Measurements from ENCODE around the gene CADPS.

The CADPS gene

DNA sequence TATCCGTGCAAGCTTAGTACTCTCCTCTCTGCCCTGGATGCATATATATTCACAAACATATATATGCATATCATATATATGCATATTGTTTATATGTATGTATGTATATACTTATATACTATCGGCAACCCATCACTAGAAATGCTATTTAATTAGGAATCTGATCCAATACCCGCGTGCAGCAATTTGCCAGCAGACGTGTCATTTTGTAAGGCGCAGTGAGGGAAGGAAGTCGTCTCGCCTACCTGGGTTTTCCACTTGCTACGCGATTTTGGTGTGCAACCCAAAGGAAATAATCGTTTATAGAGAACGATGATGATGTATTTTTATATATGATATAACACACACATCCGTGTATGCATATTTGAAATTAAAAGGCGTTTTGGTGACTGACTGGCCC, 496.3 kb downstream of the CADPS start:
- TF ChIP-seq, protein P1, sequence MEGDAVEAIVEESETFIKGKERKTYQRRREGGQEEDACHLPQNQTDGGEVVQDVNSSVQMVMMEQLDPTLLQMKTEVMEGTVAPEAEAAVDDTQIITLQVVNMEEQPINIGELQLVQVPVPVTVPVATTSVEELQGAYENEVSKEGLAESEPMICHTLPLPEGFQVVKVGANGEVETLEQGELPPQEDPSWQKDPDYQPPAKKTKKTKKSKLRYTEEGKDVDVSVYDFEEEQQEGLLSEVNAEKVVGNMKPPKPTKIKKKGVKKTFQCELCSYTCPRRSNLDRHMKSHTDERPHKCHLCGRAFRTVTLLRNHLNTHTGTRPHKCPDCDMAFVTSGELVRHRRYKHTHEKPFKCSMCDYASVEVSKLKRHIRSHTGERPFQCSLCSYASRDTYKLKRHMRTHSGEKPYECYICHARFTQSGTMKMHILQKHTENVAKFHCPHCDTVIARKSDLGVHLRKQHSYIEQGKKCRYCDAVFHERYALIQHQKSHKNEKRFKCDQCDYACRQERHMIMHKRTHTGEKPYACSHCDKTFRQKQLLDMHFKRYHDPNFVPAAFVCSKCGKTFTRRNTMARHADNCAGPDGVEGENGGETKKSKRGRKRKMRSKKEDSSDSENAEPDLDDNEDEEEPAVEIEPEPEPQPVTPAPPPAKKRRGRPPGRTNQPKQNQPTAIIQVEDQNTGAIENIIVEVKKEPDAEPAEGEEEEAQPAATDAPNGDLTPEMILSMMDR (IDR thresholded peaks at IDR 0.05): no peak

DNA sequence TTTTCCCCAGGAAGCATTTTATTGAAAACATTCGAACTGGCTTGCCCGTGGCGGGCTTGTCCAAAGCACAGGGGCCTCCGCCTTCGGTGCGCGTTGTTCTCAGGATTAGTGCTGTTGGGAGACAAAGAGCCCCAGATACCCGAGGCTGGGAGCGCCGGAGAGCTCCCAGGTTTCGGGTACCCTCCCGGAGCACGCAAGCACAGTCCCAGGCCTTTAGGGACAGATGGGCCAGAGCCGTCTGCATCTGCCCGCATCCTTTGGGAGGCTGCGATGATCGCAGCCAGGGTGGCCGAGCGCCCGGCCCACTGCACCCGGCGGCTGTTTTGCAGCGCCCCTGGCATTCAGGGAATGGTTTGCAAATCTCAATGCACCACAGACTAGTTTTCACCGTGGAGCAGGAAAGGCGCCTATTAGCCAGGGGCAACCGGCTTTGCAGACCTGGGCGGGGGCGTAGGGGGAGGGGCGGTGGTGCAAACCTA, 496.9 kb downstream of the CADPS start:
- TF ChIP-seq, protein P1 (IDR thresholded peaks at IDR 0.05): no peak

DNA sequence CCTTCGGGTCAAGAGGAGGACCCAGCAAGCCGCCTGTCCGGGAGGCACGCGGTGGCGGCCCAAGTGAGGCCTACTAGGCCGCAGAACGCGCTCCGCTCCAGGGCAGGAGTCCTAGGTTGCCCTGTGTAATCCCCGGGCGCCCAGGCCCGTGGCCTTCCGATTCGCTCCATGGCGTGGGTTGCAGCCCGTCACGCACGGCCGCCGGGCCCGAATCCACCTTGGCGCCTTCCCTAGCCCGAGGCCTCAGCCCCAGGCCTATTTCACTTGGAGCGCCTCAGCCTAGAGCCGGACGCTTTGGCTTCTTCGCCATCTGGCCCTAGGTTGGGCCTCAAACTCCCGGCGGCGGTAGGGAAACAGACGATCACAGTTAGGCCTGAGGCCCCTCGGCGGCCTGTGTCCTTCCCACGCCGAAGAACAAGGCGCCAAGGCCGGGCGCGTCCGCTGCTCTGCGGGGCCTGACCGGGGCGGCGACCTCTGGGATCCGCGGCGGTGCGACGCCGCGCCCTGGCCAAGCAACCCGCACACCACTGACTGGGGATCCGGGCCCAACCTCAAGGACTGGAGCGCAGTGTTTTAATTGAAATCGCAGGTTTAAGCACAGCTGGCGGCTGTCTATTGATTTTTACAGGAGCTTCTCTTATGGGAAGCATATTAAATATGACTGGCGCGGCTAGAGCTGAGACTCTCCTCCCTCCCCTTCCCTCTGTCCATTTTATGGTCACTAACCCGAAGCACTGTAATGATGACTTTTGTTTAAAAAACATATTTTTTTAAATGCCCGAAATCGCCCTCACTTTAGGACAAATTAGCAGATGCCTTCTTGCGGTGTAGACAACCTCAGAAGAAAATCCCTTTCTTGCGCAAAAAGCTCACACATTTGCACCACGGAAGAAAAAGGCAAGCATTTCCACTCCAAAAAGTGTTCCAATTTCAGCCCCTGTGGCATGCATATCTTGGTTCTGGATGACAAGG, 498.0 kb downstream of the CADPS start:
- TF ChIP-seq, protein P1 (IDR thresholded peaks at IDR 0.05): no peak

DNA sequence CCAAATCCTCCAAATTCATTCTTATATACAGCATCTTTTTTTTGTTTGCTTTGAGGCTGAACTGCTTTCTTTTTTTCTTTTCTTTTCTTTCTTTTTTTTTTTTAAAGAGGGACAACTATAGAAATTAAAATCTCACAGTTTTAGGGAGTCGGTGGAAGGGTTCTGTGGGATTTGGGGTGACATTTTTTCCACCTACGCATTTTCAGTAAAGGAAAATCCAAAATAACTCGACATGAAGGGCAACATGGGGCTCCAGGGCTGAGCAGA, 498.8 kb downstream of the CADPS start:
- TF ChIP-seq, protein P1 (IDR thresholded peaks at IDR 0.05): no peak

DNA sequence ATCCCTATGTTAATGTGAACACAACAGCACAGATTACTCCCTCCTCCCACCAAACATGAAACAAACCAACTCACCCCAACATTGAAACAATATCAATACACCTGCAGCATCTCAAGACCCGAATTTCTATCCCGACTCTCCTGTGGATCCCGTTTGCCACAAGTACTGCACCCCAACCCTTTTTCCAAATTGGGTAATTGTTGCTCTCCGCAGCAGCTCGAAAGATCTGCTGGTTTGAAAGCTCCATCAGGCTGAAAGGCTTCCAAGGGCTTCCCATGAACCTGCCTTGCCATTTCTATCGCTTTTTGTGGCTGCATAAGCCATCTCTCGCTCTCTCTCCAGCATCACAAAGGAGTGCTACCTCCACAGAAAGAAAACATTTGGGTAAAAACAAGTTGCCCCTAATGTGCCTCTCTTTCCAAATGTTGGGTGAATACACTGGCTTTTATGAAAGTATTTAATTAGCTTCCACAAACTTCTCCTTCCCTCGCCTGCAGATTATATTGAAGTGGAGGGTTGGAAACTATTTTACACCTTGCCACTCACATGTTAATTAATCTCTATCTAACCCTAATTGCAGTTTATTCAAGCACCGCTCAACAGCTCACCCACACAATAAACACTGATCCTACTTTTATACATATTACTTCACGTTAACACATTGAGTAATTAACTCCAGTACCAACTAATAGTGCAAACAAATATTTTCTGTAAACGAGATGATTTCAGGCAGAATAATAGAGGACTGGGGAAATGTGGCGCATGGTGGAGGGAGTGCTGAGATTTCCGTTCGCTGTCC, 499.4 kb downstream of the CADPS start:
- TF ChIP-seq, protein P1 (IDR thresholded peaks at IDR 0.05): no peak

DNA sequence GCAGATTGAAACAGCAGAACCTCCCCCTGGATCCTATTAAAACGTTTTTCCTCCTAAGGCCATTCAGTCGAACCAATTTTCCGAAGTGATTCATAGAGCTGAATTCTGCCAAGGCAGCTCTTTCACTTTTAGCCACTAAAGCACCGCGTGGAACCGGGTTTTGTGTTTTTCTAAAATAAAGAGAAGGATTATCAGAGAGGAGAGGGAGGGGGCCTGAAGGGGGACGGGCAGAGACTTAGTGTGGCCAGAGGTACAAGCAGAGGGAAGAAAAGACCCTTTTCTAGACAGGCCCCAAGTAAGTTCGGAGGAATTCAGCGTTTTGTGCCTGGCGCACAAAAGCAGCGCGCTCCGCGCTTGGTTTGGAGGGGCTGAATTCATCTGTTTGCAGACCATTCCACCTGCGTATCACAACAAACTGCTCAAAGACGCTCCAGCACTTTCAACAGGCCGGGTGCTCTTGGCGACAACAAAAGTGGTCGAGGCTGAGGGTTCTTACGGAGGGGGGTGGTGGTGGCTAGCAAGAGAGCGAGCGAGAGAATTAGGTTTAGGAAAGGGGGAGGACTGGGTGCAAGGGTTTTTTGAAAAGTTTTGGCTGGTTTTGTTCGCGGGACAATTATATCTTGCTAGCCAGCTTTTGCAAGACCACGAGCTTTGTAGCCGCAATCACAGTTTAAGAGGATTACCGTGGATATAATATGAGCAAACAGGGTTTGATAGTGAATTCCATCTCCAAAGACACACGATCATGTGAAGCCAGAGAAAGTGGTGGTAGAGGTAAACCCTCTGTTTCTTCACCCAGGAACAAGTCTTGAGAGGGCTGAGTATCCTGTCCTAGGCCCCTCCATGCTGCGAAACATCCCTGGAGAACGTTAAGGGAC, 500.6 kb downstream of the CADPS start:
- TF ChIP-seq, protein P1 (IDR thresholded peaks at IDR 0.05): no peak
